Occipital lobe (tissue), 2 donors: ENCODE results near the gene FAM3B. TPM values are rescaled to one million over a fixed set of nuclear protein-coding genes. Genes with fewer than 3 reads are reported as not detected.
A peak's percentile ranks its signal among the peaks of the same experiment; 100 is the strongest.
"Not testable (repeated sequence)": the region's sequence is repeated elsewhere in the genome, so short reads cannot be mapped to it uniquely, and the experiment has no call there.

Experiments
- DNase-seq: peaks from one replicate; lab custom pipeline; 2025; lab: John Stamatoyannopoulos, UW
- total RNA-seq: library from RNA; depleted of rRNA; stranded (reverse); fragments of >200 nt; gene quantifications from one replicate; pipeline ENCODE4 v1.2.3, GENCODE V29; 2014

The FAM3B gene, protein sequence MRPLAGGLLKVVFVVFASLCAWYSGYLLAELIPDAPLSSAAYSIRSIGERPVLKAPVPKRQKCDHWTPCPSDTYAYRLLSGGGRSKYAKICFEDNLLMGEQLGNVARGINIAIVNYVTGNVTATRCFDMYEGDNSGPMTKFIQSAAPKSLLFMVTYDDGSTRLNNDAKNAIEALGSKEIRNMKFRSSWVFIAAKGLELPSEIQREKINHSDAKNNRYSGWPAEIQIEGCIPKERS
- total RNA-seq, result not detected

DNA sequence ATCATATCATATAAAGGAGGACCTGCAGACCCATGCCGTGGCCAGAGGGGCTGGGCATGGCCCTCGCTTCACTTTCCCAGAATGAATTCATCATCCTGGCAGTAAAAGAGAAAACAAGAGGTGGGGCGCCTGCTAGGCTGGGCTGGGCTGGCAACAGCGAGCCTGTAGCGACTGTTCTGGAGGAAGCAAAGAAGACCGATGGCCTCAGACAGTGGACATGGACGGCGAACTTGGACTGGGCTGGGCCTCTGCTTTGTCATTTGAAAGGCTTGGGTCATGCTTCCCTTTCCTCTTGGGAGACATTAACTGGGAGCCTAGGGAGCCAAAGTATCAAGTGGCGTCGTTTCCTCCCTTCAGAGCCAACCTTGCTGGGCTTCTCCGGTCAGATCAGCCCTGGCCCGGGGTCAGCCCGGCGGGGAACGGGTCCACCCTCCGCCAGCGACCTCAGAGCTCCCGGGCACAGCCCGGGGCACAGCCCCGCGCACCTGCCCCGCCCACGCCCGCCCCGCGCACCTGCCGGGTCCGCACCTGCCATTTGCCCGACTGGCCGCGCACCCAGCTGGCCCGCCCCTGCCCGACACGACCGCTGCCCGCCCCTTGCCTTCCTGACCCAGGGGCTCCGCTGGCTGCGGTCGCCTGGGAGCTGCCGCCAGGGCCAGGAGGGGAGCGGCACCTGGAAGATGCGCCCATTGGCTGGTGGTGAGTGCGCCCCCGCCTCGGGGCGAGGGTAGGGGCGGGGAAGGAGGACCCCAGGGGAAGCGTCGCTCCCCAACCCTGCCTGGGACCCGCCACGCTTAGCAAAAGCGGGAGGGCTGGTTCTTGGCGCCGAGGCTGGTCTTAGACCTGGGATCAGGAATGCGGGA is at the start of gene FAM3B:
FAM3B (plus strand) TSS at position 602 of the 863 bp plus-strand sequence; CDS start at position 681, 79 bp downstream.
- no peak for DNase-seq

GRCh38 chr21:41267346-41267745 is 49.3 kb upstream of the FAM3B start:
- no peak for DNase-seq

GRCh38 chr21:41269535-41269934 is 47.1 kb upstream of the FAM3B start:
- no peak for DNase-seq

GRCh38 chr21:41277196-41277595 is 39.4 kb upstream of the FAM3B start:
- no peak for DNase-seq

GRCh38 chr21:41277846-41278245 is 38.8 kb upstream of the FAM3B start:
- no peak for DNase-seq

DNA sequence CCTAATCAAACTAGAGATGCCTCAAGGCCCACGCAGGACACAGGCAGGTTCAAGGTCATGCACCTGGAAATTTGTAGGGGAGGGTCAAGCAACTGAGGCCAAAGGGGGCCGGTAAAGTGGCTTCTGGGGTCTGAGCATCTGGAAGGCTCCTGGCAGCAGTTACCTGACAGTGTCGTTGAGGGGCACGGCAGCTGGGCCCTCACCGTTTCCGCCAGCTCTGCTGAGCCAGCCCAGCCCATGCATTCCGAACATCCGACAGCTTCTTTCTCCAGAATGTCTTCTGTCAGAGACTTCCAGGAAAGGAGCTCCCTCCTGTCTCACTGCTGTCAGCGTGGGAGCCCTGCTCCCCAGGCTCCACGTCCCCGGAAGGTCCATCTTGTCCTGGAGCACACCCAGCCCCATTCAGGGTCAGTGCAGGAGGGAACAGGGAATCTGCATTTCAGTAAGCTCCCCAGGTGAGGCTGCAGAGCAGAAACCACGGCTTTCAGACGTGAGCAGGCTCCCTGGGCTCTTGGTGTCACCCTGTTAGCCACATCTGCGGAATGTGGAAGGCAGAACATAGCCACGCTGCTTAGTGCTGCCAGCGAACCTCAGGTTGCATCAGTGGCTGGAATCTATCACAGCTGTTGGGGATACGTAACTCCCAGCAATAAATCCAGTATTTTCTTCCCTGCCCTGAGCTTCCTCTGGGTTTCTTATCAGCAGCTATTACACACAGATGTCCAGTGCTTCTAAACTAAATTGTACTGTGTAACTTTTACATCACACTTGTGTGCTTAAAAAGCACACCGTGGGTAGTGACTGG is 36.3 kb upstream of the FAM3B start:
- DNase-seq, result no peak

- no peak for DNase-seq
Observed at GRCh38 chr21:41282412-41282811, 34.2 kb upstream of the FAM3B start.

DNA sequence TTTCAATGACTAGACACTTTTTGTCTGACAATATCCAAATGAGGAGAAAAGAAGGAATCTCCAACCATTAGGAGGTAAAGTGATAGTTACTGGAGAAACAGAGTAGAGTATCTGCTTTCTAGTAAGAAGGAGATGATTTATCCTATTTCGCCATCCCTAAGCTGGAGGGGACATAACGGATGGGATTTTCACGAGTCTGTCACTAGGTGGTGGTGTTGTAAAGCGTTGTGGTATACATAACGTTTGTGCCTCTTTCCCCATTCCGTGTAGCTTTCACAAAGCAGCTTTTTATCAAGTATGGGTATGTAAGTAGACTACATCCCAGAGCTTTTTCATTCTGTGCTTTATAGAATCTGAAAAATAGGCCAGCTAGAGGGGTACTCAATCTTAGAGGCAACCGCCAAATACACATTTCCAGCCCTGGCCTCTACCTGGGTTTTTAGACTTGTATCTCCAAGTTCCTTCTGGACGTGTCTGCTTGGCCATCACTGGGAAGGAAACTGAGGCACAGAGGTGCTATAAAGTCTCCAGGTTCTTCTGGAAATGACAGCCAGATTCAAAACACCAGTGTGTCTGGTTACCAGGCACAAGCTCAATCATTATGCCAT is 33.3 kb upstream of the FAM3B start:
- peak; percentile 48 for DNase-seq

DNA sequence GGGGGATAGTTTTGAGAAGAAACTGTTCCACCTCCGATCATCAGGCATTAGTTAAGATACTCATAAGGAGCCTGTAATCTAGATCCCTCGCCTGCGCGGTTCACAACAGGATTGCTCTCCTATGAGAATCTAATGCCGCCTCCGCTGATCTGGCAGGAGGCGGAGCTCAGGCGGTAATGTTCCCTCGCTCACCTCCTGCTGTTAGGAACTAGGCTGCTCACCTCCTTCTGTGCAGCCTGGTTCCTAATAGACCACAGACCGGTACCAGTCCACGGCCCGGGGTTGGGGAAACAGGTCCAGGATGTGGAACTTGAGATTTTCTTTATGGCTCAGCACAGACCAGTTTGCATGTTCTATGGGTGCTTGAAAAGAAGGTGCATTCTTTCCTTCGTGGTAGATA is 27.2 kb upstream of the FAM3B start:
- DNase-seq, result no peak

DNA sequence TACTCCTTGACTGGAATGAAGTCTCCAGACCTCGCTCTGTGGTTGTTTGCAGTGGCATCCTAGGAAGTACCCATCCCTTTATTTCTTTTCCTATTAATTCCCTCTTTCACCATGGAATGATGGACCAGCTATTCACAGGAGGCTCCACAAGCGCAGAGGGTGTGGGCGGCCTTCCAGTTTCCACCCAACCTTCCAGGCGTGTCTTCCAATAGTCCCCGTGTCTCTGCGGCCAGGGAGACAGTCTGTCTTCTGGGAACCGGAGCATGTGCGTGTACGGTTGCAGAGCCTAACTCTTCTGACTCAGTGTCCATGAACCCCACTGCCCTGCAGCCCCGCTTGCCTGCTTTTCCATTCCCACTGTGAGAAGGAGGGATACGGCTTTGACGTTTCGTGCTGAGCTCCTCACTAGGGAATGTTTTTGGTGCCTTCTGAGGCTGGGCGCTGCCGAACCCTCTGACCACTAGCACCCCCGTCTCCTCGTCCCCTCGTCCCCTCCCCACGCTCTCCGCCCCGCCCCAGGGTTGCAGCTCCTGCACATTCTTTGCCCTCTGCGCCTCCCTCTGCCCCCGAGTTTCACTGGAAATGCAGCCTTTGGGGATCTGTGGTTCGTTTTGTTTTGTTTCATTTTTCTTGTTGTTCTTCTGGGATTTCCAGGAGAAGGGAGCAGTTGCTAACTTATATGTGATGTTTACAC is 26.3 kb upstream of the FAM3B start:
- DNase-seq, result no peak

DNA sequence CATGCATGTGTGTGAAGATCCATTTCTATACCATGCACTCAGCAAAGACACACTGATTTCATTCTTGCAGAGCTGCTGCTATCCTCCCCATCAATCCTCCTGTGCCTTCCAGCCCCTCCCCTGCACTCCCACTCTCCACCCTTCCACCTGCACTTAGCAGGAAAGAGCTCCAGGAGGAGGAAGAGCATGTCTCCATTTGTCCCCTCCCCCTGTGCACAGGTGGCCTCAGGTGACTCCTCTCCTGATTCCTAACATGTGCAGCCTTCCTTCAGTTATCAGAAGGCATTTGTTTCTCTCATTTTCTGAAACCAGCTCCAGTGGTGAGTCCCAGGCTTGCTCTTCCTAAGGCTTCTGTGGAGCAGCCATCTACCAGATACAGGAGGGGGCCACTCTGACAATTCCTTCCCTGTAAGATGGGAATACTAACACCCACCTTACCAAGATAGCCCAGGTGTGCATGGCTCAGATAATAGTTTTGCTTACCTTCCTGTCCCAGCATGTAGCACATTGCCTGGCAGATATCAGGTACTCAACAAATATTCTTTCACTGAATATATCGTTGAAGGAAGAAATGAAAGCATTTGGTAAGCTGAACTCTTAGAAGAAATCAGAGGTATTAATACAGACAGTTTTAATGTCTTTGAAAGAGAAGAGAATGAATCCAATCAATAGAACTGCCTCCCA is 21.9 kb upstream of the FAM3B start:
- no peak for DNase-seq

DNA sequence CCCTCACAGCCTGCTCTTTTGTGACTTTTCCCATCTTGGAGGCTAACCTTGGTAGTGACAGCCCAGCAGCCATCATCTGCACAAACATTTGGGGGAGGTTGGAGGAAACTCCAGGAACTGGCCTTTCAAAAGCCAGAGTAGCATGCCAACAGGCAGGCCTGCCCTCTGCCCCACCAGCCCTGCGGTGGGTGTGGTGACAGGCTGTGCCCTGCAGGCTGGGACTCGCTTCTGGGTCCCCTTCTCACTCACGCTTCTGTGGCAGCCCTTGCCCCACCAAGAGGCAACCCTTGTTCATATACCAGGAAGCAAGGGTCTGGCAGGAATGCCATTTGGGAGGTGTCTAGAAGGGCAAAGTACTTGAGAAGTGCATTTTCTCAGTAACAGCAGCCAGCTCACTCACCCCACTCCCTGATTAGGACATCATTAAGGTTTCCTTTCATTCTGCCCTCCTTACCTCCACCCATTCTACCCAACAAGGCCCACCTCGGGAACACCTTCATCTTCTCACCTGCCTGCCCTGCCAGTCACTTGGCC is 20.8 kb upstream of the FAM3B start:
- no peak for DNase-seq

DNA sequence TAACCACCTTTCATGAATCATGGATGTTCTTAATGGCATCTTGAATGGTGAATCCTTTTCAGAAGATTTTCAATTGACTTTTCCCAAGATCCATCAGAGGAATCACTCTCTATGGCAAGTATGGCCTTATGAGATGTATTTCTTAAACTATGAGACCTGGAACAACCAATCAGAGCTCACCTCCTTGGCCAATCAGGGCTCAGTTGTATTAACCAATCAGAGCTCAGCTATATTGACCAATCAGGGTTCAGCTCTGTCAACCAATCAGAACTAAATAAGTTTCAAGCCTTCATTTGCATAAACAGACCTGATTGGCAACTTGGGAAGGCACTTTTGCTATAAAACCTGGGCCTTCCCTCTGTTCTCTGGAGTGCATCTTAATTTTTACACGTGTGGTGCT is 13.6 kb upstream of the FAM3B start:
- DNase-seq, result no peak

DNA sequence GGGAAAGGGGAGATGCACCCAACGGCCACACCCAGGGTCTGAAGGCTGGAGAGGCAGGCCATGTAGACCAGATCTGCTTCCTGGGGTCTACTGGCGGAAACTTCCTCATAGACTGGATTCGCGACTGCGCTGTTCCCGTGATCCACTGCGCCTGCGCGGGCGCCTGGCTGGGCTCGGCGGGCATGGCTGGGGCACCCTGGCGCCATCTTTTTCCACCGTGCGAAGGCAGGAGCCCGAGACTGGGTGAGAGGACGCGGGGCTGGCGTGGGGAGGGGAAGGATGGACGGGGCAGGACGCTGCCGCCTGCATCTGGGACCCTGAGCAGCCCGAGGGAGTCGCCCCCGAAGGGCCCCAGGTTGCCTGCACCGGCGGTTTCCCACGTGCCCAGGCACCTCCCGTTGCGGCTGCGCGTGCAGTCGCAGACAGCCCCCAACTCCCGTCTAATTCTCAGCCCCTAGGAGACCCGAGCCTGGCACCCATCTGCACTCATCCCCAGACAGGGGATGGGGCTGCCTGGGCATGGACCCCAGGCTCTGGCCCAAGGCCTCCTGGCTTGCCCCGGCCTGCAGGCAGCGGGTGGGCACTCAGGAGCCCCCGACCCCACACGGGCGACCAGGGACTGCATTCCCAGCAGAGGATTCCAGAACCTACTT is 12.4 kb upstream of the FAM3B start:
- no peak for DNase-seq

DNA sequence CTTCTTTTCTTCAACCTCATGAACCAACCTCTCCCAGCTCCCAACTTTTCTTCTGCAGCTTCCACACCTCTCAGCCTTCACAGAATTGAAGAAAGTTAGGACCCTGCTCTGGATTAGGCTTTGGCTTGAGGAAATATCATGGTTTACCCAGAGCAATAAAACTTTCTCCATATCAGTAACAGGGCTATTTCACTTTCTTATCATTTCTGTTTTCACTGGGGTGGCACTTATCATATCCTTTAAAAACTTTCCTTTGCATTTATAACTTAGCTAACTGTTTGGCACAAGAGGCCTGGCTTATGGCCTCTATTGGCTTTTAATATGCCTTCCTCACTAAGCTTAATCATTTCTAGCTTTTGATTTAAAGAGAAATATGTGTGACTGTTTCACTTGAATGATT is 9.4 kb upstream of the FAM3B start:
- no peak for DNase-seq

DNA sequence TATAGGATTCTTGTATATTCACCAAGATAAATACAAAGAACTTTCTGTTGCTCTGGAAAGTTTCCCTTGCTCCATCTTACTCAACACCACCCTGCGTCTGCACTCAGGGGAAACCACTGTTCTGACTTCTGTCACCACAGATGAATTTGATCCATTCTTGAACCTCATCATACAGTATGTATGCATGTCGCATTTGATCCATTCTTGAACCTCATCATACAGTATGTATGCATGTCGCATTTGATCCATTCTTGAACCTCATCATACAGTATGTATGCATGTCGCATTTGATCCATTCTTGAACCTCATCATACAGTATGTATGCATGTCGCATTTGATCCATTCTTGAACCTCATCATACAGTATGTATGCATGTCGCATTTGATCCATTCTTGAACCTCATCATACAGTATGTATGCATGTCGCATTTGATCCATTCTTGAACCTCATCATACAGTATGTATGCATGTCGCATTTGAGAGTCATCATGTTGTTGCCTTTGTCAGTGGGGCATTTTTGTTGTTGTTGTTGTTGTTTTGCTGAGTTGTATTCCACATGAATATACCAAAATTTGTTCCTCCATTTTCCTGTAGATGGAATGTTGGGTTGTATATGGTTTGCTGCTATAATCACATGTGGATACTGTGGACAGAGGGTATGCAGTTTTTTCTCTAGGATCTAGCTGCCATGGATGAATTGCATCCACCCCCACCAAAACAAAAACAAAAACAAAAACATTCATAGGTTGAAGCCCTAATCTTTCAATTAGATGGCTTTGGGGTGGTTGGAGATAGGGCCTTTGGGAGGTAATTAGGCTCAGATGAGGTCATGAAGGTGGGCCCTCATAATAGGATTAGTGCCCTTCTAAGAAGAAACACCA is 3.1 kb upstream of the FAM3B start:
- not testable (repeated sequence) for DNase-seq

DNA sequence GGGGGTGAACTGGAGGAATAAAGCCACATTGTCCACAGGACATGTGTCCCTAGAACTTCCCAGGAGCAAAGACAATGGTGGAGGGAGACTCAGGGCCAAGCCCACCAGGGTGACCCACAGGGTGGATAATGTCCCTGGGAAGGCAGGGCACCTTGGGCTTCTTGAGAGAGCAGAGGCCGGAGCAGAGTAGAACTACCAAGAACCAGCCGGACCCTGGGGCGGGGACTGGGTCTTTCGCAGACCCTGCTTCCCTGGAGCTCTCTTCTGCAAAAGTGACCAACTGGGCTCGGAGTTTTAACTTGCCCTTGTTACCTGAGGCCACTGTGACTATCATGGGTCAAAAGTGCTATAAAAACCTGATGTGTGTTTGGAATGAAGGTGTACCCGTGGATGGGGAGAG is 875 bp upstream of the FAM3B start:
- no peak for DNase-seq

GRCh38 chr21:41317063-41317392 is 427 bp downstream of the FAM3B start:
- DNase-seq, result no peak

GRCh38 chr21:41317458-41317857 is 857 bp downstream of the FAM3B start:
- no peak for DNase-seq
